WERI-Rb-1 (cell line): Measurements from ENCODE around the gene CCDC106.

Experiments
- DNase-seq: peaks from one replicate; pipeline ENCODE4 v3.0.0-alpha.2; 2020
- H3K27ac ChIP-seq: fragments of 250-450 bp; sonication (Bioruptor Pico); 2 replicates; pipeline ENCODE4 v1.5.1; 2020; ENCODE audit warnings: mild to moderate bottlenecking, moderate library complexity
- H3K27me3 ChIP-seq: fragments of 250-450 bp; sonication (Bioruptor Pico); 2 replicates; pipeline ENCODE4 v1.5.1; 2021; ENCODE audit warnings: mild to moderate bottlenecking, low read depth, moderate library complexity; ENCODE audit not compliant: insufficient read depth, severe bottlenecking
- H3K36me3 ChIP-seq: fragments of 250-450 bp; sonication (Bioruptor Pico); 2 replicates; pipeline ENCODE4 v1.5.1; 2020; ENCODE audit warnings: mild to moderate bottlenecking, moderate library complexity
- H3K4me3 ChIP-seq: 2 replicates; pipeline ENCODE4 v1.5.1; 2011; ENCODE audit warnings: low read depth, mild to moderate bottlenecking, control low read depth, low read length
- H3K9me3 ChIP-seq: fragments of 250-450 bp; sonication (Bioruptor Pico); 2 replicates; pipeline ENCODE4 v1.5.1; 2021; ENCODE audit warnings: mild to moderate bottlenecking, moderate library complexity; ENCODE audit not compliant: severe bottlenecking
- TF ChIP-seq, protein P1 (sequence below): IDR thresholded peaks from 2 replicates; pipeline ENCODE4 v1.5.1; 2011; ENCODE audit warnings: low read depth, mild to moderate bottlenecking, control low read depth, inconsistent platforms, low read length

CCDC106 gene

GRCh38 chr19:55621205-55621672 lies 26.8 kb upstream of the CCDC106 start:
- DNase-seq: no peak
- Histone ChIP-seq H3K36me3 (peaks cover 25% of the 10 kb centered on the region), H3K9me3 (peaks cover 3% of the 10 kb centered on the region), H3K4me3 (no peak overlapping the region), H3K27me3 (no peaks in the 10 kb centered on the region), H3K27ac (no peak overlapping the region)
- TF ChIP-seq, protein P1, sequence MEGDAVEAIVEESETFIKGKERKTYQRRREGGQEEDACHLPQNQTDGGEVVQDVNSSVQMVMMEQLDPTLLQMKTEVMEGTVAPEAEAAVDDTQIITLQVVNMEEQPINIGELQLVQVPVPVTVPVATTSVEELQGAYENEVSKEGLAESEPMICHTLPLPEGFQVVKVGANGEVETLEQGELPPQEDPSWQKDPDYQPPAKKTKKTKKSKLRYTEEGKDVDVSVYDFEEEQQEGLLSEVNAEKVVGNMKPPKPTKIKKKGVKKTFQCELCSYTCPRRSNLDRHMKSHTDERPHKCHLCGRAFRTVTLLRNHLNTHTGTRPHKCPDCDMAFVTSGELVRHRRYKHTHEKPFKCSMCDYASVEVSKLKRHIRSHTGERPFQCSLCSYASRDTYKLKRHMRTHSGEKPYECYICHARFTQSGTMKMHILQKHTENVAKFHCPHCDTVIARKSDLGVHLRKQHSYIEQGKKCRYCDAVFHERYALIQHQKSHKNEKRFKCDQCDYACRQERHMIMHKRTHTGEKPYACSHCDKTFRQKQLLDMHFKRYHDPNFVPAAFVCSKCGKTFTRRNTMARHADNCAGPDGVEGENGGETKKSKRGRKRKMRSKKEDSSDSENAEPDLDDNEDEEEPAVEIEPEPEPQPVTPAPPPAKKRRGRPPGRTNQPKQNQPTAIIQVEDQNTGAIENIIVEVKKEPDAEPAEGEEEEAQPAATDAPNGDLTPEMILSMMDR: no peak

GRCh38 chr19:55621673-55622231 lies 26.3 kb upstream of the CCDC106 start:
- no peak for DNase-seq
- Histone ChIP-seq H3K4me3 (no peak overlapping the region), H3K27ac (no peak overlapping the region), H3K36me3 (peaks cover 20% of the 10 kb centered on the region), H3K27me3 (no peaks in the 10 kb centered on the region), H3K9me3 (peaks cover 3% of the 10 kb centered on the region)
- TF ChIP-seq, protein P1: no peak

DNA sequence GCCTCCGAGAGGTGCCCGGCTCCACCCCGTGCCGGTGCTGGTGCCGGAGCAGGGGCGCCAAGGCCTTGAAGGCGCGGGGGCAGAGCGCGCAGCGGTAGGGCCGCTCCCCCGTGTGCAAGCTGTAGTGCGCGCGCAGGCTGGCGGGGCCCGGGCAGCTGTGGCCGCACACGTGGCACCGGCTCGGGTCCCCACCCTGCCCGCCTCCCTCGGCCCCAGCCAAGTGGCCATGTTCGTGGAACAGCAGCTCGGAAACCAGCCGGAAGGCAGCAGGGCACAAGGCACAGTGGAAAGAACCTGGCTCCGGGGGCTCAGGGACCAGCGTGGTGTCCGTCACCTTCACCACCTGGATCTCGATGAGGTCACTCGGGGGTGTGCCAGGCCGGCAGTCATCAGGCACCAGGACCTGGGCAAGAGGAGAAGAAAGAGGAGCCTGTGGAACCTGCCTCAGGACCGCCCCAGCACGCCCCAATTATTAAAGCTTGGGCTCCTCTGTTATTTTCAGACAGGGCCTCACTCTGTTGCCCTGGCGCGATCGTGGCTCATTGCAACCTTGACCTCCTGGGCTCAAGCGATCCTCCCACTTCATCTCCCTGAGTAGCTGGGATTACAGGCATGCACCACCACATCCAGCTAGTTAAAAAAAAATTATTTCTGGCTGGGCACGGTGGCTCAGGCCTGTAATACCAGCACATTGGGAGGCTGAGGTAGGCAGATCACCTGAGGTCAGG lies 25.6 kb upstream of the CCDC106 start:
- no peaks in the 10 kb centered on the region for H3K27me3 ChIP-seq
- TF ChIP-seq, protein P1: no peak

DNA sequence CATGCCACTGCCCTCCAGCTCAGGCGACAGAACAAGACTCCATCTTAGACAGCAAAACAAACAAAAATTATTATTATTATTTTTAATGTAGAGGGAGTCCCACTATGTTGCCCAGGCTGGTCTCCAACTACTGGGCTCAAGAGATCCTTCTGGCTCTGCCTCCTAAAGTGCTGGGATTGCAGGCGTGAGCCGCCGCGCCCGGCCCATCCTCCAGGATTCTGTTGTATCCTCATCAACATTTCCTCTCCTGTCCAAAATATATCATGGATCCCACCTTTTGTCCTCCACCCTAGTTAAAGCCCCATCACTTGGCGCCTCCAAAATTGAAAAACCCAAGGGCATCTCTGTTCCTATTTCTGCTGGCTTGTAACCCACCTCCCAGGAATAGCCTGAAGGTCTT lies 24.9 kb upstream of the CCDC106 start:
- H3K9me3 ChIP-seq: peaks cover 3% of the 10 kb centered on the region
- H3K36me3 ChIP-seq: peaks cover 10% of the 10 kb centered on the region
- no peak overlapping the region for H3K27ac ChIP-seq
- no peak overlapping the region for H3K4me3 ChIP-seq
- H3K27me3 ChIP-seq: no peaks in the 10 kb centered on the region
- TF ChIP-seq, protein P1: no peak
- no peak for DNase-seq

More for the DNA sequence above, 25.6 kb upstream of the CCDC106 start:
- H3K9me3 ChIP-seq: peaks cover 3% of the 10 kb centered on the region
- H3K4me3 ChIP-seq: no peak overlapping the region
- H3K36me3 ChIP-seq: peaks cover 17% of the 10 kb centered on the region
- H3K27ac ChIP-seq: no peak overlapping the region
- no peak for DNase-seq

- no peak for DNase-seq
- peaks cover 10% of the 10 kb centered on the region for H3K36me3 ChIP-seq
- H3K4me3 ChIP-seq: peak overlapping the region; percentile 2; the same call in 1 of the 2 replicates
- peaks cover 3% of the 10 kb centered on the region for H3K9me3 ChIP-seq
- TF ChIP-seq, protein P1: no peak
- no peaks in the 10 kb centered on the region for H3K27me3 ChIP-seq
- H3K27ac ChIP-seq: peak overlapping the region; percentile 36; the same call in 1 of the 2 replicates
Measured at GRCh38 chr19:55623561-55623960, 24.5 kb upstream of the CCDC106 start.
